ENCODE data around the gene ANO2. TPM values are rescaled to one million over a fixed set of nuclear protein-coding genes. Genes with fewer than 3 reads are reported as not detected.

Gene ANO2
- total and polyA plus RNA-seq, 2 donors, result 2.9 to 8.8 TPM

- DNase-seq (ENCODE audit: extremely low spot score), result no peak
- no peak overlapping the region for H3K27ac ChIP-seq (ENCODE audit: low read depth)
- no peak overlapping the region for H3K4me3 ChIP-seq (ENCODE audit: low read depth, low read length)
- H3K36me3 ChIP-seq (ENCODE audit: insufficient read depth), result no peaks in the 10 kb centered on the region
- H3K4me1 ChIP-seq (ENCODE audit: insufficient read depth), result no peaks in the 10 kb centered on the region
These were observed 166.2 kb downstream of the ANO2 start for GRCh38 chr12:5778821-5779220.

GRCh38 chr12:5777451-5777850, 167.6 kb downstream of the ANO2 start:
- WGBS, result 53% methylated on average over 3 of the region's 3 CpGs
- no peak overlapping the region for H3K27ac ChIP-seq (ENCODE audit: low read depth)
- no peak for DNase-seq (ENCODE audit: extremely low spot score)

GRCh38 chr12:5776091-5776490, 169.0 kb downstream of the ANO2 start:
- WGBS, result 96% methylated on average over 4 of the region's 4 CpGs
- Histone ChIP-seq H3K27ac (ENCODE audit: low read depth) (no peak overlapping the region), H3K4me3 (ENCODE audit: low read depth, low read length) (no peak overlapping the region), H3K4me1 (ENCODE audit: insufficient read depth) (no peaks in the 10 kb centered on the region), H3K36me3 (ENCODE audit: insufficient read depth) (no peaks in the 10 kb centered on the region)
- no peak for DNase-seq (ENCODE audit: extremely low spot score)

More at GRCh38 chr12:5777451-5777850, 167.6 kb downstream of the ANO2 start:
- Histone ChIP-seq H3K4me3 (ENCODE audit: low read depth, low read length) (no peak overlapping the region), H3K4me1 (ENCODE audit: insufficient read depth) (no peaks in the 10 kb centered on the region), H3K36me3 (ENCODE audit: insufficient read depth) (no peaks in the 10 kb centered on the region)

GRCh38 chr12:5773550-5773949, 171.5 kb downstream of the ANO2 start:
- Histone ChIP-seq H3K36me3 (ENCODE audit: insufficient read depth) (no peaks in the 10 kb centered on the region), H3K4me1 (ENCODE audit: insufficient read depth) (no peaks in the 10 kb centered on the region), H3K4me3 (ENCODE audit: low read depth, low read length) (no peak overlapping the region), H3K27ac (ENCODE audit: low read depth) (no peak overlapping the region)
- DNase-seq (ENCODE audit: extremely low spot score), result no peak
- WGBS, result 79% methylated on average over 3 of the region's 3 CpGs

GRCh38 chr12:5771756-5772155, 173.3 kb downstream of the ANO2 start:
- H3K4me1 ChIP-seq (ENCODE audit: insufficient read depth), result peaks cover 1% of the 10 kb centered on the region
- H3K4me3 ChIP-seq (ENCODE audit: low read depth, low read length), result no peak overlapping the region
- no peaks in the 10 kb centered on the region for H3K36me3 ChIP-seq (ENCODE audit: insufficient read depth)
- WGBS, result 32% methylated on average over 1 of the region's 1 CpG
- DNase-seq (ENCODE audit: extremely low spot score), result no peak
- no peak overlapping the region for H3K27ac ChIP-seq (ENCODE audit: low read depth)

- WGBS, result 94% methylated on average over 1 of the region's 1 CpG
- no peak for DNase-seq (ENCODE audit: extremely low spot score)
- Histone ChIP-seq H3K4me1 (ENCODE audit: insufficient read depth) (peaks cover 1% of the 10 kb centered on the region), H3K27ac (ENCODE audit: low read depth) (no peak overlapping the region), H3K4me3 (ENCODE audit: low read depth, low read length) (no peak overlapping the region), H3K36me3 (ENCODE audit: insufficient read depth) (no peaks in the 10 kb centered on the region)
These were observed 174.3 kb downstream of the ANO2 start for GRCh38 chr12:5770727-5771126.

GRCh38 chr12:5768581-5769196, 176.4 kb downstream of the ANO2 start:
- H3K4me1 ChIP-seq (ENCODE audit: insufficient read depth), result peaks cover 1% of the 10 kb centered on the region
- no peak overlapping the region for H3K27ac ChIP-seq (ENCODE audit: low read depth)
- H3K36me3 ChIP-seq (ENCODE audit: insufficient read depth), result no peaks in the 10 kb centered on the region
- no peak for DNase-seq (ENCODE audit: extremely low spot score)
- WGBS, result 42% methylated on average over 8 of the region's 8 CpGs
- H3K4me3 ChIP-seq (ENCODE audit: low read depth, low read length), result no peak overlapping the region

DNA sequence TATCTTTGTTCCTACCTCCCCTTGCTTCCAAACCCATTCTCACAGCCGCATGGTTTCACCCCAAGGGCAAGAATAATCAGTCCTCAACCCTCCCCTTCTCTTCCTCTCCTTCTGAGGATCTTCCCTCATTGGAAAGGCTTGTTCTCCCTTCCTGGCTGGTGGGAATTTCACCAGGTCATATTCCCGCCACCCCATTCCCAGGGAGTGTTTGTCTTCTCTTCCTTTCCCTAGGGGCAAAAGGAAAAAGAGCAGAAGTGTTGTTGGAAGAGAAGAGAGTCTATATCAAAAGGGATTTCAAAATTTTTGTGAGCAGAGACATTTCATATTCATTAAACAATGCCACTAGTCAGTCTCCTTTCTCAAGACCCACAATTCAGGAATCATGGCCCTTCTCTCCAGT, 176.9 kb downstream of the ANO2 start:
- Histone ChIP-seq H3K4me3 (ENCODE audit: low read depth, low read length) (no peak overlapping the region), H3K36me3 (ENCODE audit: insufficient read depth) (no peaks in the 10 kb centered on the region), H3K4me1 (ENCODE audit: insufficient read depth) (peaks cover 1% of the 10 kb centered on the region), H3K27ac (ENCODE audit: low read depth) (no peak overlapping the region)
- DNase-seq (ENCODE audit: extremely low spot score), result no peak
- WGBS, result 82% methylated on average over 2 of the region's 2 CpGs

GRCh38 chr12:5758347-5758746, 186.7 kb downstream of the ANO2 start:
- no peak overlapping the region for H3K27ac ChIP-seq (ENCODE audit: low read depth)
- H3K4me3 ChIP-seq (ENCODE audit: low read depth, low read length), result no peak overlapping the region
- DNase-seq (ENCODE audit: extremely low spot score), result no peak
- no peaks in the 10 kb centered on the region for H3K4me1 ChIP-seq (ENCODE audit: insufficient read depth)
- no peaks in the 10 kb centered on the region for H3K36me3 ChIP-seq (ENCODE audit: insufficient read depth)
- WGBS, result 76% methylated on average over 3 of the region's 3 CpGs

DNA sequence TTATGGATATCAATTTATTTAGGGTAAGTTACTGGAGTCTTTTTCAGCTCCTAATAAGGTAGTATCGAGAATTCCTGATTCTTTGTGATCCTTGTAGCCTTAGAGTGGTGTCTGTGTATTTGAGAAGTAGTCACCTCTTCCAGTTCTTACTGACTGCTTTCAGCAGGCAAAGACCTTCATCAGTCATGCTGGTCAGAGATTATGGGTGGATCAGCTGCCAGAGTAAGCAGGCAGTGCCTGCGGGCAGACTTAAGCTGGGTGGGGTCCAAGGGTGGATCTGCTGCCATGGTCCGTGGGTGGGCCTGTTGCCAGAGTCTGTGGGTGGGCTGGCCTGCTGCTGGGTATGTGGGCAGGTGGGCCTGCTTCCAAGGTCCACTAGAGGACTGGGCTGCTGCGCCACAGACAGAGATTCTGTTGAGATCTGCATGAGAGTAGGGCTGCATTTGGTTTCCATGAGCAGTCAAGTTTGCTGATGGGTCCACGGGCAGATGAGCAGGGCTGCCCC, 188.7 kb downstream of the ANO2 start:
- Histone ChIP-seq H3K36me3 (ENCODE audit: insufficient read depth) (no peaks in the 10 kb centered on the region), H3K4me1 (ENCODE audit: insufficient read depth) (no peaks in the 10 kb centered on the region), H3K27ac (ENCODE audit: low read depth) (no peak overlapping the region), H3K4me3 (ENCODE audit: low read depth, low read length) (no peak overlapping the region)
- WGBS, result 84% methylated on average over 5 of the region's 5 CpGs
- DNase-seq (ENCODE audit: extremely low spot score), result no peak

GRCh38 chr12:5748027-5748426, 197.0 kb downstream of the ANO2 start:
- no peaks in the 10 kb centered on the region for H3K36me3 ChIP-seq (ENCODE audit: insufficient read depth)
- no peak for DNase-seq (ENCODE audit: extremely low spot score)
- 89% methylated on average over 12 of the region's 12 CpGs for WGBS
- no peaks in the 10 kb centered on the region for H3K4me1 ChIP-seq (ENCODE audit: insufficient read depth)
- no peak overlapping the region for H3K4me3 ChIP-seq (ENCODE audit: low read depth, low read length)
- H3K27ac ChIP-seq (ENCODE audit: low read depth), result no peak overlapping the region

DNA sequence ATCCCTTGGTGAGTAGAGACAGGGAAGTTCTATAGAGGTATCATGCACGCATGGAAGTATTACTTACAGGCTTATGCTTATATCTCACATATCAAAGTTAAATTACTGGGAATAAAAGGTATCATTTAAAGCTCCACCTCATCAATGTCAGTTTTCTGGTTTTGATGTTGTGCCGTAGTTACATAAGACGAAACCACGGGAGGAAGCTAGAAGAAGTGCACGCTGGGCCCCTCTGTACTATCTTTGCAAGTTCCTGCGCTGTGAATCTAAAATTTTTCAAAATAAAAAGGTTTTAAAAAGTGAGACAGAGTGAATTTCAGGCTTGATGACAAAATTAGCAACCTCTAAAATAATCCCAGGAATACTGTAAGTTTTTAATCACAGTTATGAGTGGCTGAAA, 198.1 kb downstream of the ANO2 start:
- Histone ChIP-seq H3K36me3 (ENCODE audit: insufficient read depth) (no peaks in the 10 kb centered on the region), H3K4me1 (ENCODE audit: insufficient read depth) (peaks cover 2% of the 10 kb centered on the region), H3K4me3 (ENCODE audit: low read depth, low read length) (no peak overlapping the region), H3K27ac (ENCODE audit: low read depth) (no peak overlapping the region)
- WGBS, result 89% methylated on average over 6 of the region's 6 CpGs
- no peak for DNase-seq (ENCODE audit: extremely low spot score)

DNA sequence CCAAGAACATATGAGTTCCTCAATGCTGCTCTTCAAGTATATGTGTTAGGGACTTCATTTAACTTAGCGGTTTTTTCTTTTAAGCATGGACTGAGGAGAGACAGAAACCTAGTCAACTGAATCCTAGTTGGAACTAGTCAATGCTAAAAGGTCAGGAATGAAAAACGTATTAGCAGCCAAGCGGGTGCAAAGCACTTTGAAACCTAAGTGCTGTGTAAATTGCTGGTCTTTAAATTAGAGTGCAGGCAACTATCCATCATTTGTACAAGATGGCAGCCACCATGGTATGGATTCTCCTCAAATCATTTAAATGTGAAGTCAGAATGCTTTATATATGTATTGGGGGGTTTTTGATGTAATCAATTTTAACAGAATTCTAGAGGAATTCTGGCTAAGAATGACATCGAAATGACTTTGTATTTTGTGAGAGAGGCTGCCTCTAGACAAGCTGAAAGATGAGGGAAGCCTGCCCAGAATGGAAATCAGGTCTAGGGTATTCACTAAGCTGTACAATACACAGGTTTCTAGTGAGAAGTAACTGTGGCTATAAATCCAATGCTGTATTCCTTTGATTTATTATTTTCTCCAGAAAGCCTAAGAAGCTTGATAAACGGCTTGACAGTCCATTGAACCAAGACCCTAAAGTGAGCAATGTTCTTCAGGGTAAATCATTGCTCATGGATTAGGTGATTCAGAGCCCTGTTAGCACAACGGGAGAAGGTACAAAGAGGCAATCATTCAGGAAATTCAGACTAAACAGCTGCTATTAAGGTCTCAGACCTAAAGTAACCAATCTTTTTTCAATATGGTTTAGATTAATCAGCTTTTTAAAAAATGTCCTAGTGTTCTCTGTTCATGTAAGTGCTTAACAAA, 198.8 kb downstream of the ANO2 start:
- H3K4me1 ChIP-seq (ENCODE audit: insufficient read depth), result peaks cover 2% of the 10 kb centered on the region
- DNase-seq (ENCODE audit: extremely low spot score), result no peak
- no peak overlapping the region for H3K27ac ChIP-seq (ENCODE audit: low read depth)
- H3K36me3 ChIP-seq (ENCODE audit: insufficient read depth), result no peaks in the 10 kb centered on the region
- WGBS, result 84% methylated on average over 6 of the region's 6 CpGs
- H3K4me3 ChIP-seq (ENCODE audit: low read depth, low read length), result no peak overlapping the region

GRCh38 chr12:5745251-5745888, 199.7 kb downstream of the ANO2 start:
- DNase-seq (ENCODE audit: extremely low spot score), result no peak
- 30% methylated on average over 6 of the region's 6 CpGs for WGBS
- peaks cover 2% of the 10 kb centered on the region for H3K4me1 ChIP-seq (ENCODE audit: insufficient read depth)
- H3K4me3 ChIP-seq (ENCODE audit: low read depth, low read length), result no peak overlapping the region
- no peaks in the 10 kb centered on the region for H3K36me3 ChIP-seq (ENCODE audit: insufficient read depth)
- no peak overlapping the region for H3K27ac ChIP-seq (ENCODE audit: low read depth)

Measured in urinary bladder (tissue), 4 donors.